ENCODE data around the gene PPRC1.

DNA sequence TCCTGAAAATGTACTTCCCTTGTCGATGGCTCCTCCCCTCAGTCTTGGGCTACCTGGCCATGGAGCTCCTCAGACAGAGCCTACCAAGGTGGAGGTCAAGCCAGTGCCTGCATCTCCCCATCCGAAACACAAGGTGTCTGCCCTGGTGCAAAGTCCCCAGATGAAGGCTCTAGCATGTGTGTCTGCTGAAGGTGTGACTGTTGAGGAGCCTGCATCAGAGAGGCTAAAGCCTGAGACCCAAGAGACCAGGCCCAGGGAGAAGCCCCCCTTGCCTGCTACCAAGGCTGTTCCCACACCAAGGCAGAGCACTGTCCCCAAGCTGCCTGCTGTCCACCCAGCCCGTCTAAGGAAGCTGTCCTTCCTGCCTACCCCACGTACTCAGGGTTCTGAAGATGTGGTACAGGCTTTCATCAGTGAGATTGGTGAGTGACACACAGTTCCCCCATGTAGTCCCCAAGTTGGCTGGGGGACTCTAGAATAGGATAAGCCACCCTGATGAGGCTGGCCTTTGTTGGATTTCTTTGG is 8.8 kb downstream of the PPRC1 start:
- TF ChIP-seq, protein P1, sequence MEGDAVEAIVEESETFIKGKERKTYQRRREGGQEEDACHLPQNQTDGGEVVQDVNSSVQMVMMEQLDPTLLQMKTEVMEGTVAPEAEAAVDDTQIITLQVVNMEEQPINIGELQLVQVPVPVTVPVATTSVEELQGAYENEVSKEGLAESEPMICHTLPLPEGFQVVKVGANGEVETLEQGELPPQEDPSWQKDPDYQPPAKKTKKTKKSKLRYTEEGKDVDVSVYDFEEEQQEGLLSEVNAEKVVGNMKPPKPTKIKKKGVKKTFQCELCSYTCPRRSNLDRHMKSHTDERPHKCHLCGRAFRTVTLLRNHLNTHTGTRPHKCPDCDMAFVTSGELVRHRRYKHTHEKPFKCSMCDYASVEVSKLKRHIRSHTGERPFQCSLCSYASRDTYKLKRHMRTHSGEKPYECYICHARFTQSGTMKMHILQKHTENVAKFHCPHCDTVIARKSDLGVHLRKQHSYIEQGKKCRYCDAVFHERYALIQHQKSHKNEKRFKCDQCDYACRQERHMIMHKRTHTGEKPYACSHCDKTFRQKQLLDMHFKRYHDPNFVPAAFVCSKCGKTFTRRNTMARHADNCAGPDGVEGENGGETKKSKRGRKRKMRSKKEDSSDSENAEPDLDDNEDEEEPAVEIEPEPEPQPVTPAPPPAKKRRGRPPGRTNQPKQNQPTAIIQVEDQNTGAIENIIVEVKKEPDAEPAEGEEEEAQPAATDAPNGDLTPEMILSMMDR (IDR thresholded peaks at IDR 0.05; ENCODE audit: insufficient read depth, low read length): no peak
- TF ChIP-seq GABPA (IDR thresholded peaks at IDR 0.05; ENCODE audit: low read depth) (no peak), POLR2AphosphoS5 (IDR thresholded peaks at IDR 0.05; ENCODE audit: low read depth) (no peak)
- TF ChIP-seq, protein P2, sequence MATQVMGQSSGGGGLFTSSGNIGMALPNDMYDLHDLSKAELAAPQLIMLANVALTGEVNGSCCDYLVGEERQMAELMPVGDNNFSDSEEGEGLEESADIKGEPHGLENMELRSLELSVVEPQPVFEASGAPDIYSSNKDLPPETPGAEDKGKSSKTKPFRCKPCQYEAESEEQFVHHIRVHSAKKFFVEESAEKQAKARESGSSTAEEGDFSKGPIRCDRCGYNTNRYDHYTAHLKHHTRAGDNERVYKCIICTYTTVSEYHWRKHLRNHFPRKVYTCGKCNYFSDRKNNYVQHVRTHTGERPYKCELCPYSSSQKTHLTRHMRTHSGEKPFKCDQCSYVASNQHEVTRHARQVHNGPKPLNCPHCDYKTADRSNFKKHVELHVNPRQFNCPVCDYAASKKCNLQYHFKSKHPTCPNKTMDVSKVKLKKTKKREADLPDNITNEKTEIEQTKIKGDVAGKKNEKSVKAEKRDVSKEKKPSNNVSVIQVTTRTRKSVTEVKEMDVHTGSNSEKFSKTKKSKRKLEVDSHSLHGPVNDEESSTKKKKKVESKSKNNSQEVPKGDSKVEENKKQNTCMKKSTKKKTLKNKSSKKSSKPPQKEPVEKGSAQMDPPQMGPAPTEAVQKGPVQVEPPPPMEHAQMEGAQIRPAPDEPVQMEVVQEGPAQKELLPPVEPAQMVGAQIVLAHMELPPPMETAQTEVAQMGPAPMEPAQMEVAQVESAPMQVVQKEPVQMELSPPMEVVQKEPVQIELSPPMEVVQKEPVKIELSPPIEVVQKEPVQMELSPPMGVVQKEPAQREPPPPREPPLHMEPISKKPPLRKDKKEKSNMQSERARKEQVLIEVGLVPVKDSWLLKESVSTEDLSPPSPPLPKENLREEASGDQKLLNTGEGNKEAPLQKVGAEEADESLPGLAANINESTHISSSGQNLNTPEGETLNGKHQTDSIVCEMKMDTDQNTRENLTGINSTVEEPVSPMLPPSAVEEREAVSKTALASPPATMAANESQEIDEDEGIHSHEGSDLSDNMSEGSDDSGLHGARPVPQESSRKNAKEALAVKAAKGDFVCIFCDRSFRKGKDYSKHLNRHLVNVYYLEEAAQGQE (IDR thresholded peaks at IDR 0.05; ENCODE audit: insufficient replicate concordance, low read depth): no peak
